HepG2 (cell line): ENCODE results near the gene PCBP1. TPM values are rescaled to one million over a fixed set of nuclear protein-coding genes. Genes with fewer than 3 reads are reported as not detected.

Source experiments
- BRD4 ChIP-seq: sonication (generic); formaldehyde crosslinking; IDR thresholded peaks from 2 replicates; pipeline ENCODE4 v1.4.0; 2020; ENCODE audit warnings: missing genetic modification reagents
- CCDC6 ChIP-seq: sonication (generic); formaldehyde crosslinking; IDR thresholded peaks from 2 replicates; pipeline ENCODE4 v1.8.1; 2022; ENCODE audit warnings: mild to moderate bottlenecking, missing genetic modification reagents, moderate library complexity
- CTCF ChIP-seq: sonication (generic); formaldehyde crosslinking; IDR thresholded peaks from 2 replicates; pipeline ENCODE4 v1.5.0; 2020; ENCODE audit warnings: mild to moderate bottlenecking, missing genetic modification reagents, moderate library complexity
- DR1 ChIP-seq: sonication (generic); formaldehyde crosslinking; IDR thresholded peaks from 2 replicates; pipeline ENCODE4 v1.8.0; 2021; ENCODE audit warnings: mild to moderate bottlenecking, missing genetic modification reagents, inconsistent platforms
- ERF ChIP-seq: IDR thresholded peaks from 2 replicates; pipeline ENCODE4 v1.6.1; 2018; ENCODE audit warnings: missing biosample characterization, missing genetic modification reagents
- FOXJ3 ChIP-seq: sonication (generic); formaldehyde crosslinking; IDR thresholded peaks from 2 replicates; pipeline ENCODE4 v1.4.0; 2020; ENCODE audit warnings: missing genetic modification reagents, mild to moderate bottlenecking, borderline replicate concordance
- HCFC1 ChIP-seq: fragments of 150-350 bp; IDR thresholded peaks from 2 replicates; pipeline ENCODE4 v1.6.1; 2014; ENCODE audit warnings: low read depth, low read length
- HOMEZ ChIP-seq: IDR thresholded peaks from 2 replicates; pipeline ENCODE4 v1.6.1; 2016; ENCODE audit warnings: low read depth
- JUNB ChIP-seq: sonication (generic); formaldehyde crosslinking; IDR thresholded peaks from 2 replicates; pipeline ENCODE4 v1.8.0; 2022; ENCODE audit warnings: missing genetic modification reagents, mild to moderate bottlenecking, borderline replicate concordance
- KAT2B ChIP-seq: fragments of 150-350 bp; IDR thresholded peaks from 2 replicates; pipeline ENCODE4 v1.6.1; 2014; ENCODE audit warnings: low read depth, low read length, borderline replicate concordance
- ZBTB34 ChIP-seq: sonication (generic); formaldehyde crosslinking; IDR thresholded peaks from 2 replicates; pipeline ENCODE4 v1.8.0; 2022; ENCODE audit warnings: mild to moderate bottlenecking, missing genetic modification reagents
- ZNF12 ChIP-seq: sonication (generic); formaldehyde crosslinking; IDR thresholded peaks from 2 replicates; pipeline ENCODE4 v1.5.0; 2020; ENCODE audit warnings: missing genetic modification reagents
- ZNF383 ChIP-seq: sonication (generic); formaldehyde crosslinking; IDR thresholded peaks from 2 replicates; pipeline ENCODE4 v1.4.0; 2020; ENCODE audit warnings: missing genetic modification reagents, mild to moderate bottlenecking, borderline replicate concordance
- ZNF451 ChIP-seq: sonication (generic); formaldehyde crosslinking; IDR thresholded peaks from 2 replicates; pipeline ENCODE4 v1.5.0; 2020; ENCODE audit warnings: mild to moderate bottlenecking, missing genetic modification reagents
- ZNF646 ChIP-seq: sonication (generic); formaldehyde crosslinking; IDR thresholded peaks from 2 replicates; pipeline ENCODE4 v1.9.0; 2021; ENCODE audit warnings: mild to moderate bottlenecking, missing genetic modification reagents
- polyA plus RNA-seq, 8 experiments: library from polyadenylated mRNA; depleted of rRNA in 3 of 8; stranded (reverse) in 7 of 8; unstranded in 1 of 8; fragments of >200 nt; fragmentation: Illumina TruSeq in 4 of 8; extraction: Trizol in 4 of 8; gene quantifications; 2 replicates each; pipeline versions ENCODE4 v1.2.1 to v1.2.3, GENCODE V29; 2011 to 2016; ENCODE audit warnings: low read depth in 4 of 8, missing spikeins in 1 of 8, mixed read lengths in 1 of 8; ENCODE audit not compliant: insufficient read depth in 1 of 8
- total RNA-seq, 5 experiments: library from RNA; depleted of rRNA; stranded (reverse); fragments of >200 nt; fragmentation: Illumina TruSeq; extraction: Trizol; gene quantifications; 2 replicates each; pipeline ENCODE4 v1.2.3, GENCODE V29; 2016; ENCODE audit warnings: low read depth in 1 of 5
- TF ChIP-seq, protein P1 (sequence below): IDR thresholded peaks from 2 replicates; pipeline ENCODE4 v1.6.1; 2016; ENCODE audit warnings: mild to moderate bottlenecking, missing biosample characterization, missing genetic modification reagents
- TF ChIP-seq, protein P2 (sequence below): IDR thresholded peaks from 2 replicates; pipeline ENCODE4 v1.6.1; 2012; ENCODE audit warnings: inconsistent platforms

The PCBP1 gene
- total and polyA plus RNA-seq, 2 of the 13 experiments (the other 11 are each of a cell fraction or from before 2014, with no cell fraction given) = 32.0 to 137 TPM

- TF ChIP-seq ZNF12 (no peak; the same call in 1 of the 2 replicates), FOXJ3 (CRISPR knock-in tag) (peak; percentile 11; the same call in 1 of the 2 replicates), ZNF646 (no peak), ZNF451 (CRISPR knock-in tag) (no peak), CCDC6 (CRISPR knock-in tag) (no peak), ZNF383 (CRISPR knock-in tag) (no peak), CTCF (CRISPR knock-in tag) (no peak), BRD4 (CRISPR knock-in tag) (no peak), KAT2B (no peak), ZBTB34 (CRISPR knock-in tag) (no peak), HCFC1 (no peak), ERF (CRISPR knock-in tag) (no peak), DR1 (CRISPR knock-in tag) (peak; percentile 31; the same call in 1 of the 2 replicates), JUNB (CRISPR knock-in tag) (no peak), HOMEZ (CRISPR knock-in tag) (no peak)
- TF ChIP-seq, protein P1, sequence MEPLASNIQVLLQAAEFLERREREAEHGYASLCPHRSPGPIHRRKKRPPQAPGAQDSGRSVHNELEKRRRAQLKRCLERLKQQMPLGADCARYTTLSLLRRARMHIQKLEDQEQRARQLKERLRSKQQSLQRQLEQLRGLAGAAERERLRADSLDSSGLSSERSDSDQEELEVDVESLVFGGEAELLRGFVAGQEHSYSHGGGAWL (CRISPR knock-in tag) = no peak
- TF ChIP-seq, protein P2, sequence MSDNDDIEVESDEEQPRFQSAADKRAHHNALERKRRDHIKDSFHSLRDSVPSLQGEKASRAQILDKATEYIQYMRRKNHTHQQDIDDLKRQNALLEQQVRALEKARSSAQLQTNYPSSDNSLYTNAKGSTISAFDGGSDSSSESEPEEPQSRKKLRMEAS = peak; percentile 16; the same call in 1 of the 2 replicates
These were observed 45.2 kb downstream of the PCBP1 start (continued) for GRCh38 chr2:70132244-70133126.
